Neural cell (in vitro differentiated cells): Measurements from ENCODE around the gene SLC5A11. TPM values are rescaled to one million over a fixed set of nuclear protein-coding genes. Genes with fewer than 3 reads are reported as not detected.

Experiments used
- H2AFZ ChIP-seq: fragments of 200-600, 300-800 bp; sonication (generic), shearing (Covaris generic); 2 replicates; pipeline ENCODE4 v1.6.0; 2014; ENCODE audit warnings: low read depth, mild to moderate bottlenecking, antibody characterized with exemption, low read length, moderate library complexity
- H3F3A ChIP-seq: fragments of 200-600 bp; shearing (Covaris generic); 2 replicates; pipeline ENCODE4 v1.6.1; 2016; ENCODE audit warnings: mild to moderate bottlenecking, moderate library complexity, mixed read lengths, antibody characterized with exemption, low read length; ENCODE audit not compliant: insufficient read depth, poor library complexity, severe bottlenecking
- H3K27ac ChIP-seq: fragments of 200-600, 300-800 bp; sonication (generic), shearing (Covaris generic); 2 replicates; pipeline ENCODE4 v1.5.1; 2014; ENCODE audit warnings: mild to moderate bottlenecking, low read length, moderate library complexity
- H3K27me3 ChIP-seq: fragments of 300-800, 200-600 bp; sonication (generic), shearing (Covaris generic); 2 replicates; pipeline ENCODE4 v1.6.0; 2014; ENCODE audit warnings: mild to moderate bottlenecking, low read depth, low read length, moderate library complexity; ENCODE audit not compliant: insufficient read depth
- H3K36me3 ChIP-seq: fragments of 300-800, 200-600 bp; sonication (generic), shearing (Covaris generic); 2 replicates; pipeline ENCODE4 v1.5.1; 2014; ENCODE audit warnings: mild to moderate bottlenecking, antibody characterized with exemption, low read length, moderate library complexity; ENCODE audit not compliant: insufficient read depth
- H3K4me2 ChIP-seq: fragments of 300-800, 200-600 bp; sonication (generic), shearing (Covaris generic); 2 replicates; pipeline ENCODE4 v1.6.0; 2014; ENCODE audit warnings: mild to moderate bottlenecking, low read length
- H3K4me3 ChIP-seq: fragments of 300-800, 200-600 bp; sonication (generic), shearing (Covaris generic); 2 replicates; pipeline ENCODE4 v1.5.1; 2014; ENCODE audit warnings: mild to moderate bottlenecking, low read length, moderate library complexity
- H3K79me2 ChIP-seq: fragments of 200-600 bp; shearing (Covaris generic); replicated peaks from 2 replicates; pipeline ENCODE4 v1.6.0; 2014; ENCODE audit warnings: mild to moderate bottlenecking, low read length, moderate library complexity; ENCODE audit not compliant: insufficient read depth
- H3K9ac ChIP-seq: fragments of 300-800, 200-600 bp; sonication (generic), shearing (Covaris generic); 2 replicates; pipeline ENCODE4 v1.6.1; 2016; ENCODE audit warnings: mild to moderate bottlenecking, low read length, mixed read lengths
- H3K9me2 ChIP-seq: fragments of 200-600 bp; shearing (Covaris generic); 2 replicates; pipeline ENCODE4 v1.6.1; 2016; ENCODE audit warnings: mild to moderate bottlenecking, low read length, mixed read lengths; ENCODE audit not compliant: insufficient read depth
- H3K9me3 ChIP-seq: fragments of 200-600, 300-800 bp; sonication (generic), shearing (Covaris generic); 2 replicates; pipeline ENCODE4 v1.6.1; 2016; ENCODE audit warnings: mild to moderate bottlenecking, mixed run types, low read length, moderate library complexity, mixed read lengths
- H4K20me1 ChIP-seq: fragments of 200-600 bp; shearing (Covaris generic); 2 replicates; pipeline ENCODE4 v1.6.1; 2016; ENCODE audit warnings: mild to moderate bottlenecking, mixed run types; ENCODE audit not compliant: insufficient read depth
- EP300 ChIP-seq: fragments of 450-650 bp; conservative IDR thresholded peaks from 2 replicates; pipeline ENCODE4 v1.6.1; 2014; ENCODE audit warnings: antibody characterized with exemption, mild to moderate bottlenecking, moderate library complexity; ENCODE audit not compliant: poor library complexity, severe bottlenecking
- EZH2 ChIP-seq: fragments of 200-600, 300-800 bp; shearing (Covaris generic), sonication (generic); IDR thresholded peaks from 2 replicates; pipeline ENCODE4 v1.6.1; 2014; ENCODE audit warnings: antibody characterized with exemption, low read length, borderline replicate concordance, mild to moderate bottlenecking; ENCODE audit not compliant: insufficient read depth, poor library complexity, severe bottlenecking
- MXI1 ChIP-seq: fragments of 450-650 bp; conservative IDR thresholded peaks from 2 replicates; pipeline ENCODE4 v1.6.1; 2014; ENCODE audit warnings: antibody characterized with exemption, mild to moderate bottlenecking; ENCODE audit not compliant: poor library complexity, severe bottlenecking
- POLR2AphosphoS5 ChIP-seq: IDR thresholded peaks from 2 replicates; pipeline ENCODE4 v1.6.1; 2012
- RAD21 ChIP-seq: fragments of 450-650 bp; conservative IDR thresholded peaks from 2 replicates; pipeline ENCODE4 v1.6.1; 2014; ENCODE audit warnings: antibody characterized with exemption, mild to moderate bottlenecking, moderate library complexity
- SMC3 ChIP-seq: fragments of 450-650 bp; conservative IDR thresholded peaks from 2 replicates; pipeline ENCODE4 v1.6.1; 2014; ENCODE audit warnings: antibody characterized with exemption, mild to moderate bottlenecking, moderate library complexity; ENCODE audit not compliant: poor library complexity
- TAF1 ChIP-seq: IDR thresholded peaks from 2 replicates; pipeline ENCODE4 v1.6.1; 2012; ENCODE audit warnings: low read depth
- polyA plus RNA-seq: library from polyadenylated mRNA; depleted of rRNA; stranded (reverse); fragments of >200 nt; gene quantifications from 2 replicates; pipeline ENCODE4 v1.2.3, GENCODE V29; 2014
- TF ChIP-seq, protein P1 (sequence below): IDR thresholded peaks from 2 replicates; pipeline ENCODE4 v1.6.1; 2012; ENCODE audit warnings: borderline replicate concordance
- TF ChIP-seq, protein P2 (sequence below): fragments of 450-650 bp; IDR thresholded peaks from 2 replicates; pipeline ENCODE4 v1.5.1; 2014; ENCODE audit warnings: antibody characterized with exemption, mild to moderate bottlenecking, moderate library complexity; ENCODE audit not compliant: poor library complexity, severe bottlenecking

The SLC5A11 gene
- polyA plus RNA-seq, 1 donor from 2014 or later = not detected

DNA sequence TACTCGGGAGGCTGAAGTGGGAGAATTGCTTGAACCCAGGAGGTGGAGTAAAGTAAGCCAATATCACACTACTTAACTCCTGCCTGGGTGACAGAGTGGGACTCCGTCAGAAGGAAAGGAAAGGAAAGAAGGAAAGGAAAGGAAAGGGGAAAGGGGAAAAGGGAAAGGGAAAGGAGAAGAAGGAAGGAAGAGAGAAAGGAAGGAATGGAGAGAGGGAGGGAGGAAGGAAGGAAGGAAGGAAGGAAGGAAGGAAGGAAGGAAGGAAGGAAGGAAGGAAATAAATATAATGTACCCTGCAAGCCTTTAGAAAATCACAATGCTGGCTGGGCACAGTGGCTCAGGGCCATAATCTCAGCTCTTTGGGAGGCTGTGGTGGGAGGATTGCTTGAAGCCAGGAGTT lies 27.3 kb downstream of the SLC5A11 start:
- Histone ChIP-seq H3K9me2 (no peaks in the 10 kb centered on the region), H3K79me2 (no peaks in the 10 kb centered on the region), H3K36me3 (no peaks in the 10 kb centered on the region), H3K9me3 (no peaks in the 10 kb centered on the region), H3K9ac (no peak overlapping the region), H3K27ac (no peak overlapping the region), H3K4me2 (no peak overlapping the region), H2AFZ (no peak overlapping the region), H3K27me3 (no peaks in the 10 kb centered on the region), H3F3A (no peaks in the 10 kb centered on the region), H3K4me3 (no peak overlapping the region), H4K20me1 (no peaks in the 10 kb centered on the region)
- TF ChIP-seq RAD21 (no peak), POLR2AphosphoS5 (no peak), EZH2 (no peak), SMC3 (no peak), MXI1 (no peak), EP300 (no peak), TAF1 (no peak)
- TF ChIP-seq, protein P1, sequence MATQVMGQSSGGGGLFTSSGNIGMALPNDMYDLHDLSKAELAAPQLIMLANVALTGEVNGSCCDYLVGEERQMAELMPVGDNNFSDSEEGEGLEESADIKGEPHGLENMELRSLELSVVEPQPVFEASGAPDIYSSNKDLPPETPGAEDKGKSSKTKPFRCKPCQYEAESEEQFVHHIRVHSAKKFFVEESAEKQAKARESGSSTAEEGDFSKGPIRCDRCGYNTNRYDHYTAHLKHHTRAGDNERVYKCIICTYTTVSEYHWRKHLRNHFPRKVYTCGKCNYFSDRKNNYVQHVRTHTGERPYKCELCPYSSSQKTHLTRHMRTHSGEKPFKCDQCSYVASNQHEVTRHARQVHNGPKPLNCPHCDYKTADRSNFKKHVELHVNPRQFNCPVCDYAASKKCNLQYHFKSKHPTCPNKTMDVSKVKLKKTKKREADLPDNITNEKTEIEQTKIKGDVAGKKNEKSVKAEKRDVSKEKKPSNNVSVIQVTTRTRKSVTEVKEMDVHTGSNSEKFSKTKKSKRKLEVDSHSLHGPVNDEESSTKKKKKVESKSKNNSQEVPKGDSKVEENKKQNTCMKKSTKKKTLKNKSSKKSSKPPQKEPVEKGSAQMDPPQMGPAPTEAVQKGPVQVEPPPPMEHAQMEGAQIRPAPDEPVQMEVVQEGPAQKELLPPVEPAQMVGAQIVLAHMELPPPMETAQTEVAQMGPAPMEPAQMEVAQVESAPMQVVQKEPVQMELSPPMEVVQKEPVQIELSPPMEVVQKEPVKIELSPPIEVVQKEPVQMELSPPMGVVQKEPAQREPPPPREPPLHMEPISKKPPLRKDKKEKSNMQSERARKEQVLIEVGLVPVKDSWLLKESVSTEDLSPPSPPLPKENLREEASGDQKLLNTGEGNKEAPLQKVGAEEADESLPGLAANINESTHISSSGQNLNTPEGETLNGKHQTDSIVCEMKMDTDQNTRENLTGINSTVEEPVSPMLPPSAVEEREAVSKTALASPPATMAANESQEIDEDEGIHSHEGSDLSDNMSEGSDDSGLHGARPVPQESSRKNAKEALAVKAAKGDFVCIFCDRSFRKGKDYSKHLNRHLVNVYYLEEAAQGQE = no peak
- TF ChIP-seq, protein P2, sequence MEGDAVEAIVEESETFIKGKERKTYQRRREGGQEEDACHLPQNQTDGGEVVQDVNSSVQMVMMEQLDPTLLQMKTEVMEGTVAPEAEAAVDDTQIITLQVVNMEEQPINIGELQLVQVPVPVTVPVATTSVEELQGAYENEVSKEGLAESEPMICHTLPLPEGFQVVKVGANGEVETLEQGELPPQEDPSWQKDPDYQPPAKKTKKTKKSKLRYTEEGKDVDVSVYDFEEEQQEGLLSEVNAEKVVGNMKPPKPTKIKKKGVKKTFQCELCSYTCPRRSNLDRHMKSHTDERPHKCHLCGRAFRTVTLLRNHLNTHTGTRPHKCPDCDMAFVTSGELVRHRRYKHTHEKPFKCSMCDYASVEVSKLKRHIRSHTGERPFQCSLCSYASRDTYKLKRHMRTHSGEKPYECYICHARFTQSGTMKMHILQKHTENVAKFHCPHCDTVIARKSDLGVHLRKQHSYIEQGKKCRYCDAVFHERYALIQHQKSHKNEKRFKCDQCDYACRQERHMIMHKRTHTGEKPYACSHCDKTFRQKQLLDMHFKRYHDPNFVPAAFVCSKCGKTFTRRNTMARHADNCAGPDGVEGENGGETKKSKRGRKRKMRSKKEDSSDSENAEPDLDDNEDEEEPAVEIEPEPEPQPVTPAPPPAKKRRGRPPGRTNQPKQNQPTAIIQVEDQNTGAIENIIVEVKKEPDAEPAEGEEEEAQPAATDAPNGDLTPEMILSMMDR = no peak

DNA sequence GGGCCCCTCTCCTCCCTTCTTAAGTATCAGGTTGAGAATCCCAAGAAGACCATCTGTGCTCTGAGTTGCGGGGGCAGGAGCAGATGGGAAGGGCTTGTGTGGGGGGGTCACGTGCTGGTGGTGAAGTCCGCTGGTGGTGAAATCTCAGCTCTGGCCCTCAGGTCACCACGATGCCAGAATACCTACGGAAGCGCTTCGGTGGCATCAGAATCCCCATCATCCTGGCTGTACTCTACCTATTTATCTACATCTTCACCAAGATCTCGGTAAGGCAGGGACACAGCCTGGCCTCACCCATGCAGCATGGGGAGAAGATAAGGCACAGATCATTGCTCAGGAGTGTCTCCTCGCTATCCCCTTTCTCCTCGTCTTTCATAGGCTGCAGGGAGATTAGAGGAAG lies 29.7 kb downstream of the SLC5A11 start:
- H3K36me3 ChIP-seq = no peaks in the 10 kb centered on the region
- no peak overlapping the region for H3K27ac ChIP-seq

More for the DNA sequence above, 29.7 kb downstream of the SLC5A11 start:
- no peak overlapping the region for H3K4me2 ChIP-seq
- no peaks in the 10 kb centered on the region for H3F3A ChIP-seq
- no peak overlapping the region for H2AFZ ChIP-seq
- no peak overlapping the region for H3K9ac ChIP-seq
- H3K4me3 ChIP-seq = no peak overlapping the region
- no peaks in the 10 kb centered on the region for H3K79me2 ChIP-seq
- no peaks in the 10 kb centered on the region for H3K27me3 ChIP-seq
- H3K9me3 ChIP-seq = no peaks in the 10 kb centered on the region
- no peaks in the 10 kb centered on the region for H3K9me2 ChIP-seq
- TF ChIP-seq EP300 = no peak
- TF ChIP-seq, protein P2 = no peak
- no peak for TF ChIP-seq EZH2
- TF ChIP-seq, protein P1 = no peak
- TF ChIP-seq SMC3 = no peak
- no peak for TF ChIP-seq POLR2AphosphoS5
- no peak for TF ChIP-seq TAF1
- no peak for TF ChIP-seq RAD21
- TF ChIP-seq MXI1 = no peak
- H4K20me1 ChIP-seq = no peaks in the 10 kb centered on the region
